IPS-15b (cell line): ENCODE results near the gene PRR23A.

Experiments used
- H3K27me3 ChIP-seq: one replicate; pipeline ENCODE4 v1.6.1; 2013; ENCODE audit warnings: low read length; ENCODE audit not compliant: control insufficient read depth, insufficient read depth
- H3K36me3 ChIP-seq: one replicate; pipeline ENCODE4 v1.6.1; 2013; ENCODE audit warnings: low read length; ENCODE audit not compliant: control insufficient read depth, insufficient read depth
- H3K4me1 ChIP-seq: one replicate; pipeline ENCODE4 v1.6.1; 2013; ENCODE audit warnings: mild to moderate bottlenecking, low read length; ENCODE audit not compliant: control insufficient read depth, insufficient read depth
- H3K4me3 ChIP-seq: one replicate; pipeline ENCODE4 v1.5.1; 2013; ENCODE audit warnings: low read depth, low read length
- H3K9ac ChIP-seq: one replicate; pipeline ENCODE4 v1.6.1; 2013; ENCODE audit warnings: low read depth, mild to moderate bottlenecking, low read length
- H3K9me3 ChIP-seq: one replicate; pipeline ENCODE4 v1.6.1; 2013; ENCODE audit warnings: mild to moderate bottlenecking, low read length; ENCODE audit not compliant: control insufficient read depth, insufficient read depth

Gene PRR23A

DNA sequence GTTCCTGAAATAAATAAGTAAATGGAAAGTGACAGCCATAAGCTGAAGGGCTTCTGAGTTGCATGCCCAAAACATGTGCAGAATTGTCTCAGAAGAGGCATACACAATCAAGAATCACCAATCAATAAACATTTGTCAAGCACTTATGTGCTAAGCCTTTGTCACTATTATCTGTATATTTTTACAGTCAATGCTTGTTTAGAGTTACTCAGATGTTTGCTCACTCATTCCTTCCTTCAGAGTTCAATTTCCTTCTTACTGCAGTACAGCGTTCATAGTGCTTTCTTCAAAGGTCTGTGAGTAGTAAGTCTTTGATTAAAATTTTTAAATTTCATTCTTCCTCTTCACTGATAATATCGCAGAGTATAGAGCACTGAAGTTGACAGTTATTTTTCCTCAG is 41.8 kb downstream of the PRR23A start:
- Histone ChIP-seq H3K9ac (no peak overlapping the region), H3K36me3 (no peaks in the 10 kb centered on the region), H3K4me1 (no peaks in the 10 kb centered on the region), H3K4me3 (no peak overlapping the region), H3K9me3 (no peaks in the 10 kb centered on the region), H3K27me3 (peaks cover 16% of the 10 kb centered on the region)

GRCh38 chr3:138962854-138963560 is 43.1 kb downstream of the PRR23A start:
- no peaks in the 10 kb centered on the region for H3K4me1 ChIP-seq
- H3K9ac ChIP-seq: no peak overlapping the region
- H3K9me3 ChIP-seq: no peaks in the 10 kb centered on the region
- peaks cover 23% of the 10 kb centered on the region for H3K27me3 ChIP-seq
- H3K4me3 ChIP-seq: no peak overlapping the region
- H3K36me3 ChIP-seq: no peaks in the 10 kb centered on the region

GRCh38 chr3:138960417-138960852 is 45.6 kb downstream of the PRR23A start:
- no peak overlapping the region for H3K4me3 ChIP-seq
- peaks cover 38% of the 10 kb centered on the region for H3K27me3 ChIP-seq
- H3K36me3 ChIP-seq: no peaks in the 10 kb centered on the region
- H3K9ac ChIP-seq: no peak overlapping the region
- no peaks in the 10 kb centered on the region for H3K9me3 ChIP-seq
- no peaks in the 10 kb centered on the region for H3K4me1 ChIP-seq
